ENCODE measurements around the gene RAD52. TPM values are rescaled to one million over a fixed set of nuclear protein-coding genes. Genes with fewer than 3 reads are reported as not detected.

RAD52 gene
- total RNA-seq, 1 experiment from 2014 or later, result 15.3 TPM

DNA sequence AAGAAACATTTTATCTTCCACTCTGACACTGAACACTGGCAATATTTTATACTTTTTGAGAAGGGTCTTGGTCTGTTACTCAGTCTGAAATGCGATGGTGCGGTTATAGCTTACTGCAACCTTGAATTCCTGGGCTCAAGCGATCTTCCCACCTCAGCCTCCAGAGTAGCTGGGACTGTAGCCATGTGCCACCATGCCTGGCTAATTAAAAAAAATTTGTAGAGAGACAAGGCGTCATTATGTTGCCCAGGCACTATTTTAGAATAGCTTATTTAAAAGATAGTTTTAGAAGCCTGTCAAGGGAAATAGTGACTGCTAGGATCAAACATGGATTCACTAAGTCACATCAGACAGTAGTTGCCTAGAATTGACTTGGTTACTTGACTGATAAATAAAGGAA, 47.4 kb upstream of the RAD52 start:
- Histone ChIP-seq H2BK12ac (ENCODE audit: insufficient read length, low read depth, low read length) (no peak overlapping the region), H2BK15ac (ENCODE audit: low read depth, low read length) (no peak overlapping the region)

More for the DNA sequence above, 47.4 kb upstream of the RAD52 start:
- Histone ChIP-seq H4K91ac (ENCODE audit: insufficient read length, low read depth, low read length) (no peak overlapping the region), H3K56ac (ENCODE audit: insufficient read length, low read depth, low read length) (no peak overlapping the region), H2BK20ac (ENCODE audit: low read depth, low read length, poor library complexity, severe bottlenecking) (no peak overlapping the region), H3K18ac (ENCODE audit: insufficient read length, low read depth, low read length) (no peak overlapping the region), H3T11ph (ENCODE audit: low read length) (no peak overlapping the region), H3K4ac (ENCODE audit: low read depth, low read length) (no peak overlapping the region), H3K27ac (ENCODE audit: insufficient read length, low read depth, low read length) (no peak overlapping the region), H3K9me3 (ENCODE audit: control insufficient read depth, low read depth, low read length) (no peaks in the 10 kb centered on the region), H3K4me2 (ENCODE audit: insufficient read depth, insufficient read length, low read length) (no peak overlapping the region), H3K79me1 (ENCODE audit: insufficient read depth, low read depth, low read length, poor library complexity, severe bottlenecking) (peaks cover 4% of the 10 kb centered on the region), H3K9ac (ENCODE audit: extremely low read depth, insufficient read length, low read length) (no peak overlapping the region), H4K5ac (ENCODE audit: insufficient read length, low read depth, low read length) (no peak overlapping the region), H2BK5ac (ENCODE audit: insufficient read length, low read length) (no peak overlapping the region), H4K20me1 (ENCODE audit: control insufficient read depth, insufficient read depth, insufficient read length) (no peaks in the 10 kb centered on the region), H3K14ac (ENCODE audit: insufficient read depth, low read length) (no peak overlapping the region), H3K23me2 (ENCODE audit: insufficient read length, low read depth, low read length, poor library complexity, severe bottlenecking) (no peaks in the 10 kb centered on the region), H2AK5ac (ENCODE audit: insufficient read length, low read length) (no peak overlapping the region), H2AFZ (ENCODE audit: low read length) (no peak overlapping the region), H2BK120ac (ENCODE audit: low read depth, low read length, poor library complexity, severe bottlenecking) (no peak overlapping the region), H3K79me2 (ENCODE audit: insufficient read depth, low read length) (peaks cover 9% of the 10 kb centered on the region; the same call in 1 of the 2 replicates), H3K27me3 (ENCODE audit: insufficient read depth, low read length) (no peaks in the 10 kb centered on the region), H3K23ac (ENCODE audit: insufficient read length, low read depth, low read length) (no peak overlapping the region), H4K8ac (replicated peaks; ENCODE audit: insufficient read length, low read depth, low read length) (no peak overlapping the region), H3K4me1 (ENCODE audit: insufficient read depth, low read length) (no peaks in the 10 kb centered on the region)
- H3K27me3 Mint-ChIP-seq (ENCODE audit: low read depth), result no peaks in the 10 kb centered on the region
- TF ChIP-seq CTCF (conservative IDR thresholded peaks at IDR 0.05), result no peak
- no peaks in the 10 kb centered on the region for H3K9me3 Mint-ChIP-seq
- H3K4me1 Mint-ChIP-seq, result peaks cover 9 to 13% of the 10 kb centered on the region in 2 experiments
- no peak overlapping the region for H3K4me3 Mint-ChIP-seq
- WGBS (ENCODE audit: extremely low coverage, insufficient read length, low lambda C conversion rate), result no CpG with 5 or more reads among the region's 4 CpGs
- no peak for DNase-seq
- peaks cover 2 to 6% (median 6%) of the 10 kb centered on the region in 3 experiments; a peak in 6 of 7 replicates for H3K36me3 Mint-ChIP-seq (ENCODE audit: insufficient read depth in 1 of 3, low read depth in 3 of 3)
- H3K27ac Mint-ChIP-seq, result no peak overlapping the region
